ENCODE data around the gene NQO1. TPM values are rescaled to one million over a fixed set of nuclear protein-coding genes. Genes with fewer than 3 reads are reported as not detected.

NQO1 gene
- polyA plus RNA-seq, 1 experiment = 731 TPM

- CTCF ChIA-PET = no interaction called here
- POLR2A ChIA-PET = no interaction called here
Measured at GRCh38 chr16:69768666-69769065, 42.3 kb upstream of the NQO1 start.

GRCh38 chr16:69767459-69768229, 41.3 kb upstream of the NQO1 start:
- H3K4me3 ChIP-seq (ENCODE audit: low read depth, low read length) = no peak overlapping the region
- ChIA-PET CTCF (no interaction called here), POLR2A (interaction anchor here (0.6 kb wide), 1 partner anchor 1503 kb away, joined by 3 read pairs; the partner anchor contains the start of gene SLC7A6)
- no peak for TF ChIP-seq CTCF (IDR thresholded peaks at IDR 0.05; ENCODE audit: insufficient read depth, low read depth, low read length)
- no peaks in the 10 kb centered on the region for H3K36me3 ChIP-seq (ENCODE audit: control insufficient read depth, insufficient read depth, low read length)
- H3K27me3 ChIP-seq (ENCODE audit: control insufficient read depth, insufficient read depth, low read length) = no peaks in the 10 kb centered on the region
- no peak for DNase-seq (ENCODE audit: low read depth)

More at GRCh38 chr16:69768666-69769065, 42.3 kb upstream of the NQO1 start:
- H3K27me3 ChIP-seq (ENCODE audit: control insufficient read depth, insufficient read depth, low read length) = no peaks in the 10 kb centered on the region
- no peaks in the 10 kb centered on the region for H3K36me3 ChIP-seq (ENCODE audit: control insufficient read depth, insufficient read depth, low read length)
- no peak for DNase-seq (ENCODE audit: low read depth)
- TF ChIP-seq CTCF (IDR thresholded peaks at IDR 0.05; ENCODE audit: insufficient read depth, low read depth, low read length) = no peak
- no peak overlapping the region for H3K4me3 ChIP-seq (ENCODE audit: low read depth, low read length)

- no peak for DNase-seq (ENCODE audit: low read depth)
- TF ChIP-seq CTCF (IDR thresholded peaks at IDR 0.05; ENCODE audit: insufficient read depth, low read depth, low read length) = no peak
- ChIA-PET CTCF (interaction anchor here (0.9 to 2.5 kb wide), 2 partner anchors 9 kb away, joined by 3 to 6 read pairs; partner anchors contain the start of gene NOB1), POLR2A (no interaction called here)
- Histone ChIP-seq H3K36me3 (ENCODE audit: control insufficient read depth, insufficient read depth, low read length) (no peaks in the 10 kb centered on the region), H3K4me3 (ENCODE audit: low read depth, low read length) (no peak overlapping the region), H3K27me3 (ENCODE audit: control insufficient read depth, insufficient read depth, low read length) (no peaks in the 10 kb centered on the region)
Measured at GRCh38 chr16:69763599-69763942, 37.2 kb upstream of the NQO1 start.

GRCh38 chr16:69762814-69763598, 36.6 kb upstream of the NQO1 start:
- TF ChIP-seq CTCF (IDR thresholded peaks at IDR 0.05; ENCODE audit: insufficient read depth, low read depth, low read length) = no peak
- CTCF ChIA-PET = interaction anchor here (0.9 to 1.4 kb wide), 2 partner anchors 8 to 167 kb away, joined by 3 read pairs; partner anchors contain the start of gene NOB1
- POLR2A ChIA-PET = no interaction called here
- Histone ChIP-seq H3K27me3 (ENCODE audit: control insufficient read depth, insufficient read depth, low read length) (no peaks in the 10 kb centered on the region), H3K36me3 (ENCODE audit: control insufficient read depth, insufficient read depth, low read length) (no peaks in the 10 kb centered on the region), H3K4me3 (ENCODE audit: low read depth, low read length) (peak overlapping the region; percentile 60)
- DNase-seq (ENCODE audit: low read depth) = no peak
